ENCODE results near the gene TTLL10.
A peak's percentile ranks its signal among the peaks of the same experiment; 100 is the strongest.

Gene TTLL10

DNA sequence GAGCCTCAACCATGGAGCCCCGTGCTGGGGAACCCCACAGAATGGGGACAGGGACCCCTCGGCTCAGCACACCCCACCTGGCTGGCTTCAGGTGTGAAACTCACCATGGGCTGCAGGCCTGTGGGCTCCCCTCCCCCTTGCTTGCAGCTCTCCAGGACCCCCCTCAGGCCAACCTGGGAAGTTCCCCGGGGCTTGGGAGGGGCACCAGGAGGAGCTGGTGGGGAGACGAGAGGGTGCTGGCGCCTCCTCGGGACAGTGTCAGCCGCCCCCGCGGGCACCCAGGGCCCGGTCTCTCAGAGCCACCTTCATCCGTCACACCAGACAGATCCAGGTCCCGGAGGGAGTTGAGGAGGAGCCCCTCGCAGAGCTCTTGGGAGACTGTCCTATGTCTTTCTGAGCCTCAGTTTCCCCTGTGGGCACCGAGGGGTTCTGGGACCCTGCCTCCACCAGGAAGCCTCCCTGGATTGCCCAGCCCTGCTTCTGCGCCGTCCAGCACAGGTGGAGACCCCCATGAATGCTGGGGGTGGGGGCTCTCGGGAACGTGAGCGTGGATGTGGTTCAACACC is 33.4 kb downstream of the TTLL10 start:
- DNase-seq, result no peak

DNA sequence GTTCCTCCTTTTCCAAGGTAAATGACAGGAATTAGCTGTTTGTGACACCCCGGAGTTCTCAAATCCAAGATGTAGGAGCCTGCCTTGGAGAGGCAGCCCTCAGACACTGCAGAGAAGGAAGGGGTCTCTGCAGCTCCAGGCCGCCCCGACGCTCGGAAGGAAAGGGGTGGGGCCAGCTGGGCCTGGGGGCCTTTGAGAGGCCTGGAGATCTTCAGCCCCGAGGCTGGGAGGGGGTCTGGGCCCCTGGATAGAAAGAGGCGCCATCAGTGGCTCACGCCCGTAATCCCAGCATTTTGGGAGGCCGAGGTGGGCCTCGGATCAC is 33.9 kb downstream of the TTLL10 start:
- DNase-seq, result no peak

DNA sequence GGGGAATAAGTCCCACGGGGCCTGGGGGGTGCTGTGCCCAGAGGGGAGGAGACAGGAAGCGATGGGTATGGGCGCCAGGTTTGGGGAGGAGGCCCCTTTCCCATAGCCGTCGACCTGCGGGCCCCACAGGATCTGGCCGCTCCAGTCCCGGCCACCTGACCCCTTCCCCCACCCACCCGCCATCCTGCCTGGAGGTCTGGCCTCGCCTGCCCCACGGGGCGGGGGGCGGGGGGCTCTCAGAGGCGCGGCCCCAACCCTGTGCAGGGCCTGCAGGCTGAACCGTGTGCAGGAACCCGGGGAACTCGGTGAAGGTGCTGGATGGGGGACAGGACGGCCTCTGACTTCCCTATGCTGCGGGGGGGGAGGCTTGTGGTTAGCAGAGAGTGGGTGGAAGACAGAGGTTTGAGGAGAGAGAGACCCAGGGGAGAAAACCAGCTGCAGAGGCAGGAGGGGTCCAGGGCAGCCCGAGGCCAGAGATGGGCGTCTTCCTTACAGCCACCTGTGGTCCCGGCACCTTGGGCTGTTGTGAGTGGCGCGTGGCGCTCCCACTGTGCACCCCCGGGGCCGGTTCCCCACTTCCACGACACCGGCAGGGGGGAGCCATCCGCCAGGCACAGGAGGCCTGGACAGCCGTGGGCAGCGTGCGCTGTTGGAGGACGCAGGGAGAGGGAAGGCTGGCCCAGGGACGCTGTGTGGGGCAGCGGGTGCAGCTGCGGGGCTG is 35.2 kb downstream of the TTLL10 start:
- DNase-seq, result no peak

DNA sequence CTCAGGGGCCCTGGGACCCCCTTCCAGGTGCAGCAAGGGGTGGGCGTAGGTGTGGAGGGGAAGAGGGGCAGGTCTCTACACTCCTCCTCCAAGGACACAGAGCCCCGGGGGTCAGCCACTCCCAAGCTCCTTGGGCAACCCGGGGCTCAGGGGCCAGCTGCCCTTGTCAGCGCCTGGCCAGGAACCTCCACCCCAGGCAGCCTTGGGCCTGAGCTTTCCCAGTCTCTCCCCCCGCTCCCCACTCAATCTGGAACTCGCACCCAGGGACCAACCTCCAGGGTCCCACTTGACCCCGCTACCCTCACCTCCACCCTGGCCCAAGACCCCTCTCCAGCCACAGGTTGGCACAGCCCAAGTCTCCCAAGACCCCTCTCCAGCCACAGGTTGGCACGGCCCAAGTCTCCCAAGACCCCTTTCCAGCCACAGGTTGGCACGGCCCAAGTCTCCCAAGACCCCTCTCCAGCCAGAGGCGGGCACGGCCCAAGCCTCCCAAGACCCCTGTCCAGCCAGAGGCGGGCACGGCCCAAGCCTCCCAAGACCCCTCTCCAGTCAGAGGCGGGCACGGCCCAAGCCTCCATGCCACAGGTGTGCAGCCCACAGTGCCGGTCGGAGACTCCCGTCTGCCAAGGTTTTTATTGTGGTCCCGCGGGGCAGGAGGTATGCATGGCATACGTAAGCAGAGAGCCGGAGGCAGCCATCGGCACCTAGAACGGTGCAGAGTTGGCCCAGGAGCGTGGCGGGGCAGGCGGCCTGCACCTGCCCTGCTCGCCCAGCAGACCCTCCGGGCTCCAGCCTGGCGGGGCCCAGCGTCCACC is 37.3 kb downstream of the TTLL10 start:
- DNase-seq, result no peak

DNA sequence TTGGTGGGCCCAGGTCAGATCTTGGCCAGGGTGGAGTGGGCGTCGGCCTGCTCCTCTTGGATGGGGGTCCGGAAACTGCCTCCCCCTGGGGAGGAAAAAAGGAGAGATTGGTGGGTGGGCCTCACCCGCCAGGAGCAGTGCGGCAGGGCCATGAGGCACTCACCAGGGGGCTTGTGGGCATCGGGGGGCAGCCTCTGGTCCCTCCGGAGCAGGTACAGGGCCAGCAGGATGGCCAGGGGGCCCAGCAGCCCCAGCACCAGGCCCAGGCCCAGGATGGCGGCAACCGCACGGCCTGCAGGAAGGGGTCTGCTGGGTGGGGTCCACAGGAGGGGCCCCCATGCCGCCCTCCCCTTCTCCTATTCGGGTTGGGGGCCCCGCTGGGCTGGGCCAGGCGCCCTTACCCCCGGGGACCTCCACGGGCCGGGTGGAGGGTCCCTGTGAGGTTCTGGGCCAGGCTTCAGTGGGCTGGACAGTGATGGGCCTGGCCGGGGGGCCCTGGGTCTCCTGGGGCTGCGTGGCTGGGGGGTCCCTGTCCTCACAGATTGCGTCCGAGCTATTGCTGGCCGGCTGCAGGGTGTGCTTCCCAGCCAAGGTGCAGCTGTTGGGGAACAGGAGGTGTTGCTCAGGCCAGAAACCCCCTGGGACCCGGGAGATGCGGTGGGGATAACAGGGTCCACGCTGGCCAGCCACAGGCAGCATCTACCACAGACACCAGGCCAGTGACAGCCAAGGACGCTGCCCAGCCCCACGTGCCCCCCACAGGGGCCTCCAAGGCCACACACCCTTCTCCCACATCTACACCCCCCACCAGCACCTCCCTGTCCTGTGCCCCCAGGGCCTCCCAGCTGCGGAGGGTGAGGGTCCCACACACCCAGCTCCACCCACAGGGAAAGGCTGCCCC is 38.1 kb downstream of the TTLL10 start:
- no peak for DNase-seq

DNA sequence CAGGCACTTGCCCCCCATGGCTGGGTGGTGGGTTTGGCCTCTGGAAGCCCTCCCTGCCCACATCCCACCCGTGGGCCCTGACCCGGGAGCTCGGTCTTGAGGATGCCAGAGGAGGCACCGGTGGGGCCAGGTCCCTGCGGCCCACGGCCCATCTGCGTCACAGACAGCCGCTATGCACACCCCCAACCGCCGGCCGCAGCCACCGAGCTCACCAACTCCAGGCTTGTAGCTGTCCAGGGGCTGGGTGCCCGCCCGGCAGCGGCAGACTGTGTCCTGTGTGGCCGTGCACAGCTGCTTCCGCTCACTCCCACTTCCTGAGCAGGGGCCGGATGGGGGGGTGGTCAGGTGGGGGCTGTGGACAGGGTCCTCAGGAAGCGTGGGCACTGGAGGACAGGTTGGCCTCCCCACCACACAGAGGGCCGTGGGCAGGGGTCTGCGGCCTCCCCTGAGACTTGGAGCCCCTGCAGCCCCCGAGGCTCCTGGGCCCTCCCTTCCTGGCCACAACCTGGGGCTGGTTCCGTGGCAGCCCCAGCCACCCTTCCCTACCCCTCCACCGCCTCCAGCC is 39.2 kb downstream of the TTLL10 start:
- DNase-seq, result no peak

DNA sequence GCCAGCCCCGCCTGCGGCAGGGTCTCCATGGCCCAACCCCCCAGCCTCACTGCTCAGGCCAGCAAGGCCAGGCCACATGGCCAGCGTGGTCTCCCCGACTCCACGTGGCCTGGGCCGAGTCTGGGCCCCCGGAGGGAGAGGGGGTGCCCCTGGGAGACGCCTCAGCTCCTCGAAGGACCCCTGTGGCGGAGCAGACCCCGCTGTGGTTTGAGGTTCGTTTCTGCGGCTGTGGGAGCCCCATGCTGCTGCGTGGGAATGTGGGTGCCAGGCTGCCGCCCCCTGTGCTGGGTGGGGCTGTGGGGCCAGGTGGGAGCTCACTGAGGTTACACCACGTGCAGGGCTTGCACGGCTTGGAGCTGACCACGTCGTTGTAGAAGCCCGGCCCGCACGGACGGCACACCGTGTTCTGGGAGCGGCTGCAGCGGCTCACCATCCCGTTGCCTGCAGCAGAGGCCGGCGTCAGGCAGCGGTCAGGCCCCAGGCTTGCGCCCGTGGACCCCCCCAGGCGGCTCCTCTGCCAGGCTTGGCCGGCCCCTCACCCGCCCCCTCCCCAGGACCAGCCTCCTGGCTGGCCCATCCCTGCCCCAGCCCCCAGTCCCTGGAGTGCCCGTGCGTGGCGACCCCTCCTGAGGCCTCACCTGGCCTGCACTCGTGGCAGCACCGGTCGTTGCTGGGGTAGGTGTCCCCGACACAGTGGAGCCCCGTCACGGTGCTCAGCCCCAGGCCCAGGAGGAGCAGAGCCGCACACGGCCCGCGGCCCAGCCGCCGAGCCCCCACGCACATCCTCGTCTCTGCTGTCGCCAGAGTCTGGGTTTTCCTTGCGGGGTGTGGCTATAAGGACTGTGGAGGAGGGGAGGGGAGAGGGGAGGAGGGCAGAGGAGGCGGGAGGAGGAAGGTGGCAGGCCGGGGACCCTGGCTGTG is 39.9 kb downstream of the TTLL10 start, which contains the start of gene TNFRSF4:
TSS of gene TNFRSF4 (minus strand) at position 809 of the 921 bp plus-strand sequence. CDS start at position 783, 26 bp downstream.
- DNase-seq, result no peak

DNA sequence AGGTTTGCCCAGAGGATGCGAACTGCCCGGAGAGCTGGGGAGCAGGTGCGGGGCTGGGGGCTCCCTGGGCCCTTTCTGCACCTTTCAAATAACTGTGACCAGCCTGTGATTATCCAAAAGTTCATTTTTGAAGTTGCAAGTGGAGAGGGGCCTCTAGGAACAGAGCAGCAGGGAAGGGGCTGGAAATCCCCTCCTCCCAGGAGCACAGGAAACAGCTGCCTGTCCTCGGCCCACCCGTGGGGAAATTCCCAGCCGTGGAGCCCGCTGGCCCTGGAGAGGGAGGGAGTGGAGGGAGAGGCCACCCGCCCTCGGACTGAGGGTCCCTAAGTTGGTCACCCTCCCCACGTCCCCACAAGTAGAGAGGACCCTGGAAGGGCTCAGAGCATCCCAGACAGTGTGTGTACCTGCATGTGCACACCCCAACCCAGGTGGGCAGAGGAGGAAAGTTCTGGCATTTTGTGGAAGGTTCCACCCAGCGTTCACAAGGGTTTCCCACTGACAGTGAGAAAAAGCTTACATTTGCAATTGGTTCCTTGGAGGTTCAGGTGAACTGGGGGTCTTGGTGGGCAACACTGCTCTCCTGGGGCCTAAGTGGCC is 41.5 kb downstream of the TTLL10 start:
- no peak for DNase-seq

DNA sequence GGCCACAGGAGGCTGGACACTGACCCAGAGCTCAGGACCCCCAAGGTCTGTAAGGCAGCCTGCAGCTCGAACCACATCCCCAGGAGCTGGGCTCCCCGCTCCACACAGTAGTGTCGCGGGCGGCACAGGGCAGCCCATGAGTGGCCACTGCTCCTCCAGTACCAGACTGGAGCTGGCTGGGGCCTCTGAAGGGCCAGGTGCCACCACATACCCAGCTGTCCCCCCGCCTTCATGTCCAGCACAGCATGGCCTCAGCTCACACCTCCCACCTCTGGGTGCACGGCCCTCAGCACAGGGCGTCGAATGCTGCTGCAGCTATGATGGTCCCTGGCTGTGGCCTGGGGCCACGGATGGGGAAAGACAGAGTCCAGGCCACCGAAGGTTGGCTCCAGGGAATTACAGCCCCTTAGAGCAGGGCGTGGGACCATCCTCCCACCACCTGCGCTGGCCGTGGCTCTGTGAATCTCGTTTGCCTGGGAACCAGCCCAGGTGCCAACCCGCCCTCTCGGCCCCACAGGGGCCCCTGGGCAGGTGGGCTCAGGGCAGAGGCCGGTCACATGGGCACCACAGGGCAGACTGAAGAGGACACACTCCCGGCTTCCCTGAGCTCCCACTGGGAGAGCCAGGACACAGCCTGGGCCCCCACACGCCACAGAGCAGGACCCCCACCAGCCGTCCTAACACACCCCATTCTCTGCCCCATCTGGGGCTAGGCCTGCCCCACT is 42.4 kb downstream of the TTLL10 start:
- DNase-seq, result no peak

DNA sequence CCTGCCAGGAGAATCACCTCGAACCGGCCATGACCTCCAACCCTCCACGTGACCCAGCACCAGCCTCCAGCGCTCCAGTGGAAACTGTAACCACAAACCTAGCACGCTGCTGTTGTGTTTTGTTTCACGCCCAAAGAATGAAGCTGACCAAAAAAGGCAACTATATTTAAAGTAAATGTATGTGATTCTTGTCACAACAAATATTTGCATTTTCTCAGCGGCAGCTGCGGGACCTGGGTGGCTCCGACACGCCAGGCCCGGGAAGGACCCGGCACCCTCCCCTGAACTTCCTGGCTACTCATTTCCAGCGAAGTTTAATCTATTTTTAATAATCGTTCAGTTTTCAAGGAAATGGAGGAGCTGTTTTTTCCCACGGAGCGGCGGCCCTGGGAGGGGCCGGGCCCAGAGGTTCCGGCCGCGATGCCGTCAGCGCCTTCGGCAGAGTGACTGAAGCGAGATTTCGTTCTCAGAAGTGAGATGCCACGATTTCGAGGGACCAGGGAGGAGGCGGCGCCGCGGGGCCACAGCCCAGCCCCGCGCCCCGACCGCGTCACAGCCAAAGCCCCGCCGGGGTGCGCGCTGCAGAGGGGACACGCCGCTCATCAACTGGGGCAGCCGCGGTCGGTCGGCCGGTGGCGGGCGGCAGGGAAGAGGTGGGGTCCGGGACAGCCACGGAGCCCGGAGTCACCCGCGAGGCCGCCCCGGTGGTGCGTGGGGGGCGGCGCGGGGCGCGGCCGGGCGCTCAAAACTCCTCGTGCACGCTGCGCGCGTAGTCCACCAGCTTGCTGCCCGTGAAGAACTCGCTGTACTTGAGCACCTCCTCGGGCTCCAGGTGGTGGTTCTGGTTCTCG is 43.3 kb downstream of the TTLL10 start:
- DNase-seq, result no peak

DNA sequence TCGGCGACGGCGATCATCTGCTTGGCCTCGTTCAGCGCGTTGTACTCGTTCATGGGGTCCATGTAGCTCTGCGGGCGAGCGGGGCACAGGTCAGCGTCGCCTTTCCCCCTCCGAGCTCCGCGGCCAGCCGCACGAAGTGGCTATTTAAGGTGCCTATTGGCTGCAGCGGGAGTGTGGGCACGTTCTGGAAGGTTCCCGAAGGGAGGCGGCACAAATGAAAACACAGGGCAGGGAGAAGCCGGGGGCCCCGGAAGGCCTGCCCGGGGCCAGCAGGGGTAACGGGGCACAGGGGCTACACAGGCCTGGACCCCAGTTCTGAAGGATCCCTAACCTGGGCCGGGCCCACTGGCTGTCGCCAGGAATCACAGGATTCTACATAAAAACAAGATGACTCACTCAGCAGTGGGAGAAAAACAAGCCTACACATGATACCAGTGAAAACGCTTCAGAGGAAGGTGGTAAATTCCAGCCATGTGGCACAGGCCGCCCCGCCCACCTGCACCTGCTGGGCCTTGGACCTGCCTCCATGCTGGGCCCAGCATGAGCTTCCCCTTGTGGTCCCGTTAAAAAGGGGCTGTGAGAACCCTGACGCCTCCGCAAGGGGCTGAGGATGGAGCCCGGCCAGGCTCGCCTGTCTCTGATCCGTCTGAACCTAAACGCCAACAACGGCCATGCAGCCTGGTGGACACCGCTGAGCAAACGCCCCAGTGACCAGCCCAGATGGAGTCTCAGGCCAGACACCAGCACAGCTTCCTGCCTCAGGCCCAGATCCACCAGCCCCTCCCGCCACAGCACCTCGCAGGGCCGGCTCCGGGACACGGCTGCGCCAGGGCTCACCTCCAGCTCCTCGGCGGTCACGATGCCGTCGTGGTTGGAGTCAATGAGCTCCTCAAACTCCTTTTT is 44.2 kb downstream of the TTLL10 start:
- peak in 1 of 2 experiments; percentile 31 for DNase-seq

DNA sequence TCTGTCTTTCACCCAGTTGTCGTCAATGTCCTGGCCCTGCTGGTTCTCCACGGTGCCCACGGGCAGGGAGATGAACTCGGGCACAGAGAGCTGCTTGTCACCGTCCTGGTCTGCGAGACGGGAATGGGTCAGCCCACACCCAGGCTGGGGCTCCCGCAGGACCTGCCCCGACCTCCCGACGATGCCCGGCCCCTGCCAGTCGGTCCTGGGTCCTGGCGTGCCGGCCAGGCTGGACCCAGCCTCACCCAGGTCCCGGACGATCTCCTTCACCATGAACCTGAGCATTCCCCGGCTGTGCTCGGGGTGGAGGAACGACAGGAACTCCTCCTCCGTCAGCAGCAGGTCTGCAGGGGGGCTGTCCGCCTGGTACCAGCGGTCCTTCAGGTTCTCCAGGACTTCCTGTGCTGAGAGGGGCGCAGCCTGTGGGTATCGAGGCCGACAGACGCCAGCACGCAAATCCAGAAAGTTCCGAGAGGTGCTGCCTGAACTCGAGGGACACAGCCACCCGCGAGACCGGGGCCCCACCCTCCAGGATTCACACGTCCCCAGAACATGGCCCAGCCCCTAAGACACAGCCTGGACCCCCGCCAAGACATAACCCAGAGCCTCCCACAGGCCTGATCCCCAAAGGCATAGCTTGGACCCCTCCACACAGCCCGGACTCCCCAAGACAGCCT is 45.0 kb downstream of the TTLL10 start:
- DNase-seq, result no peak

DNA sequence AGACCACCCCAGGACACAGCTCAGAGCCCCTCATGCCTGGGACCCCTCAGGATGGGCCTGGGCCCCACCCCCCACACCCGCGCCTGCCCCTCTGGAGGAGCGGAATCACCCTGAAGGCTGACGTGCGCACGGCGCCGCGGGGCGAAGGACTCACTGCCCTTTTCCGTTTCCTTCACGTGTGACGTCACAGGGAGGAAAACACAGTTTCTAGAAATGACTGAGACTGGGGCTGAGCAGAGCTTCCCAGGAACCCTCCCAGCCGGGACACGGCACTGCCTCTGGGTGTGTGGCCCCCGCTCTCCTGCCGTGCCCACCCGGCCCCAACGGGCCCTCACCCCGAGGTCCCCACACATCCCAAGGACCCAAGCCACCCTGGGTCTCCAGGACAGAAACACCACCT is 45.7 kb downstream of the TTLL10 start:
- no peak for DNase-seq

DNA sequence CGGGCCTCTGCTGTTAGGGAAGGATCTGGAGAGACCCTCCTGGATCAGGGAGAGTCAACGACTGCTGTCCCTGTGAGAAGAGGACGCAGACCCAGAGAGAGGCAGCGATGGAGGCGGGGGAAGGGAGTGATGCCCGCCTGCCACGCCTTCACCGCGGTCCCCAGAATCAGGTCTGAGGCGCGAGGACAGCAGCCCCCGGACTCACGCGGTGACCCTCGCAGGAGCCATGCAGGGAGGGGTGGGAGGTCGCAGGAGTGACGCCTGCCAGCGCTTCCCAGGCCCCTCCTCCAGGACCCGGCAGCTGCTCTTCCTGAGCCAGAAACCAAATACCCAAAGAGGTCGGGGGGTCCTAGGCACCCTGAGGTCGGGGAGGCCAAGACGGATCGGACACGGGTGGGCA is 46.5 kb downstream of the TTLL10 start:
- DNase-seq, result no peak

DNA sequence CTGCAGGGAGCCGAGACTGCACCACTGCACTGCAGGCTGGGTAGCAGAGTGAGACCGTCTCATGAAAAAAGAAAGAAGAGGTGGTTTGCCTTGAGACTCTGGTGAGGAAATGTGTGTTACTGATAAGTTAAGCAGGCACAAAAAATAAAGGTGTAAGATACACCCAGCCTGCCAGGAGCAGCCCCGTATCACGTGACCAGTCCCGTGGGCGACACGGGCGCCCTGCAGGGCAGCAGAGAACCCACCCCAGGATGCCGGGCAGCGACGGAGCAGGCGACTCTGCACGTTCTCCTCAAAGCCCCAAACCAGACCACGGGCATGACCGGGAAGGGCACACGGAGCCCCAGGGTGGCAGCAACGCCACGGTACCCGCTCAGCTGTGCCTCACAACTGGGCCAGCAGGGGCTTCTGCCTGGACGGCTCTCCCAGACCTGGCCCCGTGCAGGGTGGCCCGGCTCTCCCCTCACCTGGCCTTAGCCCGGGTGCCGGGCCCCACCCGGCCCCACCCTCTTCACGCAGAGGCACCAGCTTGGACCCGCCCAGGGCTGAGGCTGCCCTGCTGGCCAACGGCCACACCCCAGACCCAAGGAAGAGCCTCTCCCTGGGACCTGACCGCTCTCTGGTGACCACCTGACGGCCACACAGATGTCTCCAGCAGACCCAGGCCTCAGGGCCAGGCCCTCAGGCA is 48.4 kb downstream of the TTLL10 start:
- no peak for DNase-seq

DNA sequence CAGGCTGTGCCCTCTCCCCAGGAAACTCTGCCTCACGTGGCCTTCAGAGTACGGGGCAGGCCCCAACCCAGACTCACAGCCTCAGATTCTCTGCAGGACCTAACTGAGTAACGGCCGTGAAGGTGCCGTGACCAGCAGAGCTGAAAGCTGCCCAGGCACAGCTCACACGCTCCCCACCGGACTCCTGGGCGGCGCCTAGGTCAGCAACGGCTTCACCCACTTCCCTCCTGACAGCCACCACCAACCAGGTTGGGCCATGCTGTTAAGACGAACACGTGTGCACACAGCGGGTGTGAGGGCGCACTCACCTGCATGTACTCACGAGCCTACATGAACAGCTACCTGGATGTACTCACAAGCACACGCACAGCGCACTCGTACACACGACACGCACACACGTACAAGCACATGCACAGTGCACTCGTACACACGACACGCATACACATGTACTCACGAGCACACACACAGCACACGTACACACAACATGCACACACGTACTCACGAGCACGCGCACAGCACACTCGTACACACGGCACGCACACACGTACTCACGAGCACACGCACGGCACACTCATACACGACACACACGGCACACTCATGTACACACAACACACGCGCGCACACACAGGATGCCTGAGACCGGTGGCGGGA is 49.0 kb downstream of the TTLL10 start:
- no peak for DNase-seq

DNA sequence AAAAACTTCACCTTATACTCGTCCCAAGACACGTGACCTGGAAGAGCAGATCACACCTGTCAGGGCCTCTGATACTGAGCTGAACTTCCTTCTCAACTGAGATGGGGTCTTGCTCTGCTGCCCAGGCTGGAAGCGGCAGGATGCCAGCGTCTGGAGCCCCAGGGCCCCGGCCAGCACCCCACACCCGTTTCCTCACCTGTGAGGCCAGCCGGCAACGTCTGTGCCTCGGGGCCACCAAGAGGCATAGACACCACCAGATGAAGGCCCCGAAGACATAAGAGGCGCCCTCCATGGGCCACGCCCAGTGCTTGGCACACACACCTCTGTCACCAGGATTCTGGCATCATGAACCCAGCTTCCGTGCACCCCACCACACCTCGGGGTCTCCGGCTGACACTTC is 49.6 kb downstream of the TTLL10 start:
- DNase-seq, result no peak
